OCI-LY1 (cell line): ENCODE results near the gene NEK5.
A peak's percentile ranks its signal among the peaks of the same experiment; 100 is the strongest.

Experiments used
- H2AFZ ChIP-seq: fragments of 200-600 bp; sonication (generic), shearing (Covaris generic); 2 replicates; pipeline ENCODE4 v1.6.0; 2014; ENCODE audit warnings: antibody characterized with exemption, mild to moderate bottlenecking, low read length
- H3F3A ChIP-seq: fragments of 200-600 bp; sonication (generic), shearing (Covaris generic); 2 replicates; pipeline ENCODE4 v1.6.0; 2014; ENCODE audit warnings: mild to moderate bottlenecking, antibody characterized with exemption, low read length, moderate library complexity; ENCODE audit not compliant: insufficient read depth
- H3K27ac ChIP-seq: fragments of 200-600 bp; sonication (generic); 2 replicates; pipeline ENCODE4 v1.5.1; 2014; ENCODE audit warnings: low read length, mixed run types, mild to moderate bottlenecking, low read depth; ENCODE audit not compliant: poor library complexity, severe bottlenecking
- H3K27me3 ChIP-seq: fragments of 200-600 bp; sonication (generic); 2 replicates; pipeline ENCODE4 v1.6.0; 2014; ENCODE audit warnings: antibody characterized with exemption, mild to moderate bottlenecking, low read length, moderate library complexity; ENCODE audit not compliant: insufficient read depth
- H3K36me3 ChIP-seq: fragments of 200-600 bp; sonication (generic); 2 replicates; pipeline ENCODE4 v1.6.1; 2014; ENCODE audit warnings: mild to moderate bottlenecking, antibody characterized with exemption, low read length, moderate library complexity, mixed read lengths; ENCODE audit not compliant: insufficient read depth
- H3K4me1 ChIP-seq: fragments of 200-600 bp; sonication (generic); 2 replicates; pipeline ENCODE4 v1.5.1; 2014; ENCODE audit warnings: mild to moderate bottlenecking, low read length, moderate library complexity; ENCODE audit not compliant: insufficient read depth, severe bottlenecking
- H3K4me2 ChIP-seq: fragments of 200-600 bp; sonication (generic), shearing (Covaris generic); 2 replicates; pipeline ENCODE4 v1.6.1; 2014; ENCODE audit warnings: low read length
- H3K4me3 ChIP-seq: fragments of 200-600 bp; sonication (generic); 2 replicates; pipeline ENCODE4 v1.5.1; 2014; ENCODE audit warnings: low read length, low read depth, mild to moderate bottlenecking, mixed read lengths; ENCODE audit not compliant: poor library complexity, severe bottlenecking
- H3K79me2 ChIP-seq: fragments of 200-600 bp; shearing (Covaris generic); 2 replicates; pipeline ENCODE4 v1.6.1; 2016; ENCODE audit warnings: mixed run types, low read length, mixed read lengths; ENCODE audit not compliant: insufficient read depth
- H3K9ac ChIP-seq: fragments of 200-600 bp; sonication (generic), shearing (Covaris generic); 2 replicates; pipeline ENCODE4 v1.6.1; 2014; ENCODE audit warnings: mild to moderate bottlenecking, low read length, mixed read lengths
- H3K9me2 ChIP-seq: fragments of 200-600 bp; sonication (generic), shearing (Covaris generic); 2 replicates; pipeline ENCODE4 v1.6.1; 2014; ENCODE audit warnings: low read depth, mild to moderate bottlenecking, low read length, mixed read lengths
- H3K9me3 ChIP-seq: fragments of 200-600 bp; shearing (Covaris generic); 2 replicates; pipeline ENCODE4 v1.6.1; 2014; ENCODE audit warnings: low read length, mixed read lengths
- H4K20me1 ChIP-seq: fragments of 200-600 bp; sonication (generic), shearing (Covaris generic); 2 replicates; pipeline ENCODE4 v1.6.0; 2016; ENCODE audit warnings: mild to moderate bottlenecking, low read length; ENCODE audit not compliant: insufficient read depth
- EZH2 ChIP-seq: fragments of 200-600 bp; sonication (generic), shearing (Covaris generic); IDR thresholded peaks from 2 replicates; pipeline ENCODE4 v1.8.0; 2017; ENCODE audit warnings: borderline replicate concordance, mixed run types, mild to moderate bottlenecking, antibody characterized with exemption, low read length, moderate library complexity, mixed read lengths
- TF ChIP-seq, protein P1 (sequence below): fragments of 200-600 bp; sonication (generic), shearing (Covaris generic); IDR thresholded peaks from 2 replicates; pipeline ENCODE4 v1.5.1; 2017; ENCODE audit warnings: mild to moderate bottlenecking, antibody characterized with exemption, low read length, moderate library complexity, mixed read lengths

NEK5 gene

GRCh38 chr13:52010890-52011631 is 117.8 kb downstream of the NEK5 start, which contains the start of gene ATP7B:
TSS of gene ATP7B (minus strand) at chr13:52011450. CDS start at chr13:52011337, 113 bp downstream.
- Histone ChIP-seq H2AFZ (no peak within 1 kb of the TSS), H3K4me3 (peak within 1 kb of the TSS; percentile 76), H3K27me3 (peaks cover 9% of the 10 kb centered on the region; the same call in 1 of the 2 replicates), H3K9me2 (no peaks in the 10 kb centered on the region), H3K36me3 (peaks cover 8% of the 10 kb centered on the region; the same call in 1 of the 2 replicates), H3K4me2 (peak within 1 kb of the TSS; percentile 84), H3K27ac (no peak within 1 kb of the TSS), H3F3A (no peaks in the 10 kb centered on the region), H3K9ac (peak within 1 kb of the TSS; percentile 69), H3K4me1 (peaks cover 21% of the 10 kb centered on the region), H3K79me2 (peaks cover 24% of the 10 kb centered on the region), H3K9me3 (no peaks in the 10 kb centered on the region), H4K20me1 (no peaks in the 10 kb centered on the region)
- TF ChIP-seq EZH2: no peak
- TF ChIP-seq, protein P1, sequence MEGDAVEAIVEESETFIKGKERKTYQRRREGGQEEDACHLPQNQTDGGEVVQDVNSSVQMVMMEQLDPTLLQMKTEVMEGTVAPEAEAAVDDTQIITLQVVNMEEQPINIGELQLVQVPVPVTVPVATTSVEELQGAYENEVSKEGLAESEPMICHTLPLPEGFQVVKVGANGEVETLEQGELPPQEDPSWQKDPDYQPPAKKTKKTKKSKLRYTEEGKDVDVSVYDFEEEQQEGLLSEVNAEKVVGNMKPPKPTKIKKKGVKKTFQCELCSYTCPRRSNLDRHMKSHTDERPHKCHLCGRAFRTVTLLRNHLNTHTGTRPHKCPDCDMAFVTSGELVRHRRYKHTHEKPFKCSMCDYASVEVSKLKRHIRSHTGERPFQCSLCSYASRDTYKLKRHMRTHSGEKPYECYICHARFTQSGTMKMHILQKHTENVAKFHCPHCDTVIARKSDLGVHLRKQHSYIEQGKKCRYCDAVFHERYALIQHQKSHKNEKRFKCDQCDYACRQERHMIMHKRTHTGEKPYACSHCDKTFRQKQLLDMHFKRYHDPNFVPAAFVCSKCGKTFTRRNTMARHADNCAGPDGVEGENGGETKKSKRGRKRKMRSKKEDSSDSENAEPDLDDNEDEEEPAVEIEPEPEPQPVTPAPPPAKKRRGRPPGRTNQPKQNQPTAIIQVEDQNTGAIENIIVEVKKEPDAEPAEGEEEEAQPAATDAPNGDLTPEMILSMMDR: no peak

DNA sequence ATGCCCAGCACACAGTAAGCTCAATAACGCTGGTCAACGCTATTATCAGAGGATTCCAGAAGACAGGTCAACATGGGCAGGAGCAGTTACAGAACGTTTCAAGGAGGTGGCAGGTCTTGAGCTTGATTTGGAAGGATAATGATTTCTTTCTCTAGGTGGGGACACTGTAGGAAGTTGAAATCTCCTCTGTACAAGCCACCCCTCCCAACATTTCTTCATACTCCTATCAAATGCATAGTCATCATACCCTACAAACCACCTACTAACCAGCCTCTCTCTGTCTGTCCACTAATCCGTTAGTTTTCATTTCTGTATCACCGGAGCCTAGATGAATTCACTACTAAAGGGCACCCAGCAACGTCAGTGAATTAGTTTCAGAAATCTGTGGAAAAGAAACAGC is 118.9 kb downstream of the NEK5 start:
- Histone ChIP-seq H3K79me2 (peaks cover 24% of the 10 kb centered on the region), H3K9me3 (no peaks in the 10 kb centered on the region), H3K9me2 (no peaks in the 10 kb centered on the region), H3K36me3 (no peaks in the 10 kb centered on the region), H3K9ac (no peak overlapping the region), H3K4me1 (peaks cover 21% of the 10 kb centered on the region), H3F3A (no peaks in the 10 kb centered on the region), H3K27me3 (peaks cover 9% of the 10 kb centered on the region; the same call in 1 of the 2 replicates), H3K4me3 (no peak overlapping the region), H4K20me1 (no peaks in the 10 kb centered on the region), H2AFZ (no peak overlapping the region), H3K4me2 (no peak overlapping the region), H3K27ac (no peak overlapping the region)
- no peak for TF ChIP-seq EZH2
- TF ChIP-seq, protein P1: no peak

- peaks cover 10% of the 10 kb centered on the region for H3K4me1 ChIP-seq
- H2AFZ ChIP-seq: no peak overlapping the region
- no peaks in the 10 kb centered on the region for H4K20me1 ChIP-seq
- H3K9me3 ChIP-seq: no peaks in the 10 kb centered on the region
- TF ChIP-seq, protein P1: no peak
- TF ChIP-seq EZH2: no peak
- no peaks in the 10 kb centered on the region for H3F3A ChIP-seq
- no peak overlapping the region for H3K27ac ChIP-seq
- peaks cover 13% of the 10 kb centered on the region; the same call in 1 of the 2 replicates for H3K27me3 ChIP-seq
- no peak overlapping the region for H3K9ac ChIP-seq
- no peak overlapping the region for H3K4me2 ChIP-seq
- no peak overlapping the region for H3K4me3 ChIP-seq
- no peaks in the 10 kb centered on the region for H3K9me2 ChIP-seq
- no peaks in the 10 kb centered on the region for H3K36me3 ChIP-seq
- H3K79me2 ChIP-seq: no peaks in the 10 kb centered on the region
Measured at GRCh38 chr13:52006523-52007245, 122.2 kb downstream of the NEK5 start.
